IMR-90 (cell line): ENCODE measurements around the gene ENAH. TPM values are rescaled to one million over a fixed set of nuclear protein-coding genes. Genes with fewer than 3 reads are reported as not detected.

Experiments used
- ATAC-seq: fragments of 200-7000 bp; cut with Tn5 transposase; 2 replicates; pipeline ENCODE4 v1.9.1; 2020; ENCODE audit warnings: low read depth, mild to moderate bottlenecking, moderate library complexity
- BruUV-seq: library from RNA; stranded (reverse); fragments of 400-500 nt; replicated peaks from 2 replicates; lab custom pipeline; 2021; lab: Mats Ljungman, UMichigan
- CTCF ChIA-PET: fragments of 300-600 bp; formaldehyde crosslinking; extraction: SDS; loops from one replicate; lab custom pipeline; 2021; ENCODE audit warnings: antibody characterized with exemption; lab: Yijun Ruan, JAX
- POLR2A ChIA-PET: fragments of 300-600 bp; sonication (Branson Sonifier 250); formaldehyde crosslinking; loops from one replicate; lab custom pipeline; 2022; ENCODE audit warnings: antibody characterized with exemption; ENCODE audit not compliant: unreplicated experiment; lab: Charles Lee
- DNase-seq: peaks from one replicate; pipeline ENCODE4 v3.0.0; 2013
- H2AFZ ChIP-seq: replicated peaks from 2 replicates; pipeline ENCODE3; 2013; ENCODE audit warnings: low read length, mild to moderate bottlenecking; ENCODE audit not compliant: poor library complexity
- H2AK5ac ChIP-seq: 2 replicates; pipeline ENCODE4 v1.6.1; 2013; ENCODE audit warnings: low read depth, low read length, inconsistent platforms
- H2AK9ac ChIP-seq: replicated peaks from 2 replicates; pipeline ENCODE3; 2013; ENCODE audit warnings: mild to moderate bottlenecking, low read depth, low read length, moderate library complexity; ENCODE audit not compliant: poor library complexity
- H2BK120ac ChIP-seq: 2 replicates; pipeline ENCODE4 v1.6.1; 2013; ENCODE audit warnings: low read depth, low read length, inconsistent platforms
- H2BK15ac ChIP-seq: 3 replicates; pipeline ENCODE4 v1.6.1; 2013; ENCODE audit warnings: low read depth, low read length, inconsistent platforms
- H2BK20ac ChIP-seq: 2 replicates; pipeline ENCODE4 v1.6.1; 2013; ENCODE audit warnings: low read depth, mild to moderate bottlenecking, inconsistent platforms, low read length, moderate library complexity
- H2BK5ac ChIP-seq: 2 replicates; pipeline ENCODE4 v1.6.1; 2013; ENCODE audit warnings: mild to moderate bottlenecking, low read depth, low read length, inconsistent platforms; ENCODE audit not compliant: poor library complexity, severe bottlenecking
- H3K14ac ChIP-seq: replicated peaks from 2 replicates; pipeline ENCODE4 v1.6.1; 2013; ENCODE audit warnings: low read depth, low read length, inconsistent platforms
- H3K18ac ChIP-seq: 2 replicates; pipeline ENCODE4 v1.6.1; 2013; ENCODE audit warnings: low read depth, low read length, control low read depth
- H3K23ac ChIP-seq: 2 replicates; pipeline ENCODE4 v1.6.1; 2013; ENCODE audit warnings: low read depth, low read length, inconsistent platforms
- H3K27ac ChIP-seq: 2 replicates; pipeline ENCODE4 v1.5.1; 2013; ENCODE audit warnings: mild to moderate bottlenecking, control low read depth, low read length; ENCODE audit not compliant: insufficient read depth
- H3K27me3 ChIP-seq: 2 replicates; pipeline ENCODE4 v1.6.1; 2013; ENCODE audit warnings: low read length; ENCODE audit not compliant: control insufficient read depth, insufficient read depth
- H3K36me3 ChIP-seq: 2 replicates; pipeline ENCODE4 v1.6.1; 2013; ENCODE audit warnings: low read length, mixed read lengths; ENCODE audit not compliant: control insufficient read depth, insufficient read depth
- H3K4ac ChIP-seq: 2 replicates; pipeline ENCODE4 v1.6.1; 2013; ENCODE audit warnings: low read depth, low read length, inconsistent platforms
- H3K4me1 ChIP-seq: 2 replicates; pipeline ENCODE4 v1.6.1; 2013; ENCODE audit warnings: low read length, mixed read lengths; ENCODE audit not compliant: control insufficient read depth, insufficient read depth
- H3K4me2 ChIP-seq: 2 replicates; pipeline ENCODE4 v1.6.1; 2013; ENCODE audit warnings: low read depth, mild to moderate bottlenecking, control low read depth, low read length, moderate library complexity
- H3K4me3 ChIP-seq: 2 replicates; pipeline ENCODE4 v1.5.1; 2013; ENCODE audit warnings: low read depth, mild to moderate bottlenecking, control low read depth, low read length, moderate library complexity; ENCODE audit not compliant: insufficient read depth
- H3K56ac ChIP-seq: 2 replicates; pipeline ENCODE4 v1.6.1; 2013; ENCODE audit warnings: low read length, inconsistent platforms; ENCODE audit not compliant: insufficient read depth; ENCODE audit errors: extremely low read depth
- H3K79me1 ChIP-seq, 2 experiments: 2 replicates each; pipeline ENCODE4 v1.6.1; 2013; ENCODE audit warnings: low read length in 2 of 2, inconsistent platforms in 1 of 2, low read depth in 1 of 2
- H3K9ac ChIP-seq: 2 replicates; pipeline ENCODE4 v1.6.1; 2013; ENCODE audit warnings: low read depth, low read length, control low read depth
- H3K9me1 ChIP-seq: 2 replicates; pipeline ENCODE4 v1.6.1; 2013; ENCODE audit warnings: low read length, inconsistent platforms; ENCODE audit not compliant: insufficient read depth
- H3K9me3 ChIP-seq: 2 replicates; pipeline ENCODE4 v1.6.1; 2013; ENCODE audit warnings: low read length; ENCODE audit not compliant: control insufficient read depth, insufficient read depth
- H4K20me1 ChIP-seq: 2 replicates; pipeline ENCODE4 v1.6.1; 2013; ENCODE audit warnings: low read length, inconsistent platforms; ENCODE audit not compliant: insufficient read depth
- H4K5ac ChIP-seq: 2 replicates; pipeline ENCODE4 v1.6.1; 2013; ENCODE audit warnings: mild to moderate bottlenecking, low read depth, low read length, control low read depth
- H4K8ac ChIP-seq, 2 experiments: 2 replicates each; pipeline ENCODE4 v1.6.1; 2013; ENCODE audit warnings: low read depth in 2 of 2, low read length in 2 of 2, control low read depth in 1 of 2, inconsistent platforms in 1 of 2
- H4K91ac ChIP-seq: 2 replicates; pipeline ENCODE4 v1.6.1; 2013; ENCODE audit warnings: low read depth, low read length, inconsistent platforms; ENCODE audit not compliant: insufficient read depth
- BHLHE40 ChIP-seq: fragments of 150-350 bp; IDR thresholded peaks from 2 replicates; pipeline ENCODE4 v1.6.1; 2016; ENCODE audit warnings: mild to moderate bottlenecking, low read depth, low read length
- CHD1 ChIP-seq: IDR thresholded peaks from 2 replicates; pipeline ENCODE4 v1.6.1; 2012; ENCODE audit warnings: low read depth, low read length, improper control_type of control experiment
- RFX5 ChIP-seq: IDR thresholded peaks from 2 replicates; pipeline ENCODE4 v1.8.0; 2012; ENCODE audit warnings: low read depth, mild to moderate bottlenecking, low read length, moderate library complexity
- WGBS, 2 experiments: methylation state at CpG; one replicate each; pipeline versions ENCODE4 v1.1.5 to v1.1.7; 2013; ENCODE audit warnings: missing lambda C conversion rate in 2 of 2; ENCODE audit not compliant: insufficient read length in 1 of 2; ENCODE audit errors: extremely low coverage in 2 of 2; 5-methylcytosine and 5-hydroxymethylcytosine counted together
- dilution Hi-C: fragments of 300-500 bp; cut with HindIII; formaldehyde crosslinking; loops from one replicate; pipeline ENCODE4 v1.14.3; 2018; ENCODE audit warnings: low sequenced_read_pairs; ENCODE audit not compliant: unreplicated experiment
- in situ Hi-C: fragments of 300-500 bp; cut with MboI; formaldehyde crosslinking; loops from 3 replicates; pipeline ENCODE4 v1.14.3; 2019; ENCODE audit warnings: low sequenced_read_pairs, inconsistent platforms, mixed read lengths
- intact Hi-C: fragments of 100-400 bp; cut with micrococcal nuclease; formaldehyde crosslinking; loops from 2 replicates; pipeline ENCODE4 v1.10.0; 2022
- polyA plus RNA-seq, 3 experiments: library from polyadenylated mRNA; depleted of rRNA; stranded (reverse); fragments of >200 nt; gene quantifications; 2 replicates each; pipeline ENCODE4 v1.2.3, GENCODE V29; 2012; ENCODE audit warnings: low replicate concordance in 1 of 3
- total RNA-seq: library from RNA; depleted of rRNA; stranded (reverse); fragments of >200 nt; gene quantifications from 2 replicates; pipeline ENCODE4 v1.2.3, GENCODE V29; 2012

Gene ENAH
- total and polyA plus RNA-seq, 2 of the 4 experiments (the other 2 are of a cell fraction), result 61.3 to 86.9 TPM

- 0 out of 2 replicates have a peak, but pooled peaks cover 2% of the 10 kb centered on the region for H3K9me3 ChIP-seq
- H3K4me2 ChIP-seq, result no peak overlapping the region
- H3K9ac ChIP-seq, result no peak overlapping the region
- no peak overlapping the region for H2BK120ac ChIP-seq
- no peak for DNase-seq
- H3K23ac ChIP-seq, result no peak overlapping the region
- no peak overlapping the region for H2BK5ac ChIP-seq
- BruUV-seq, result no TSS peak
- no peak overlapping the region for H2BK20ac ChIP-seq
- intact Hi-C loops, result no loop called here
- no peak overlapping the region for H2BK15ac ChIP-seq
- TF ChIP-seq BHLHE40 (no peak), CHD1 (no peak), RFX5 (no peak)
- no peak overlapping the region for H2AFZ ChIP-seq
- H2AK5ac ChIP-seq, result no peak overlapping the region
- WGBS, 2 experiments, result no CpG with 5 or more reads among the region's 6 CpGs
- H3K27ac ChIP-seq, result no peak overlapping the region
- H4K8ac ChIP-seq, result no peak overlapping the region
- no peak overlapping the region for H3K56ac ChIP-seq
- POLR2A ChIA-PET, result interaction anchor here (0.5 kb wide), 1 partner anchor 454 kb away, joined by 3 read pairs; no protein-coding TSS in a partner anchor
- no peak overlapping the region; the same call in 1 of the 2 replicates for H4K91ac ChIP-seq
- no peak overlapping the region for H2AK9ac ChIP-seq
- no peak overlapping the region for H3K18ac ChIP-seq
- CTCF ChIA-PET, result interaction anchor here (0.5 kb wide), 1 partner anchor 630 kb away, joined by 10 read pairs; no protein-coding TSS in a partner anchor
- H3K36me3 ChIP-seq, result no peaks in the 10 kb centered on the region
- H4K20me1 ChIP-seq, result no peaks in the 10 kb centered on the region
- no peaks in the 10 kb centered on the region for H3K27me3 ChIP-seq
- H3K14ac ChIP-seq, result no peak overlapping the region
- no peak for ATAC-seq
- H3K4ac ChIP-seq, result no peak overlapping the region
- H3K9me1 ChIP-seq, result peaks cover 5% of the 10 kb centered on the region
- no peak overlapping the region for H3K4me3 ChIP-seq
- H3K4me1 ChIP-seq, result peaks cover 4% of the 10 kb centered on the region
- no peak overlapping the region for H4K5ac ChIP-seq
- dilution Hi-C loops, result no loop called here
- H3K79me1 ChIP-seq, result no peaks in the 10 kb centered on the region; a peak in 1 of 4 replicates
- in situ Hi-C loops, result loop anchor here (5.0 to 10.0 kb wide), 3 partner anchors 300 to 505 kb away; partner anchors contain the start of gene SRP9
Measured at GRCh38 chr1:225477296-225477911, 175.5 kb downstream of the ENAH start.
